H1 (cell line): ENCODE measurements around the gene SLC16A8. TPM values are rescaled to one million over a fixed set of nuclear protein-coding genes. Genes with fewer than 3 reads are reported as not detected.

Experiments used
- CEBPB ChIP-seq: IDR thresholded peaks from 2 replicates; pipeline ENCODE4 v1.6.1; 2012; ENCODE audit warnings: low read depth, low read length
- polyA plus RNA-seq, 7 experiments: library from polyadenylated mRNA; depleted of rRNA in 3 of 7; stranded (reverse) in 5 of 7; unstranded in 2 of 7; fragments of >200 nt in 5 of 7; fragments of 200-250 nt in 2 of 7; gene quantifications; 1 replicate in 5 of 7; 2 replicates in 1 of 7; 4 replicates in 1 of 7; pipeline versions ENCODE4 v1.2.1 to v1.2.3, GENCODE V29; 2011 to 2013; ENCODE audit warnings: missing spikeins in 2 of 7, mixed read lengths in 2 of 7
- total RNA-seq: library from RNA; stranded (reverse); fragmentation: NEBNext Ultra II Directional; extraction: Animal tissue kit (Norgen Biotek cat#: 25700); gene quantifications from 2 replicates; pipeline ENCODE4 v1.2.1, GENCODE V29; 2021
- TF ChIP-seq, protein P1 (sequence below), 3 experiments: IDR thresholded peaks; 1 replicate in 2 of 3; 2 replicates in 1 of 3; pipeline versions ENCODE4 v1.5.1 to v1.6.1; 2011; ENCODE audit warnings: low read length in 3 of 3, mild to moderate bottlenecking in 3 of 3, inconsistent platforms in 2 of 3, low read depth in 1 of 3, moderate library complexity in 1 of 3; ENCODE audit not compliant: insufficient read depth in 1 of 3; ENCODE audit errors: control extremely low read depth in 1 of 3

Gene SLC16A8
- total and polyA plus RNA-seq, 2 of the 8 experiments (the other 6 are each of a cell fraction or from before 2014, with no cell fraction given) = 0.70 TPM; not detected in 1

DNA sequence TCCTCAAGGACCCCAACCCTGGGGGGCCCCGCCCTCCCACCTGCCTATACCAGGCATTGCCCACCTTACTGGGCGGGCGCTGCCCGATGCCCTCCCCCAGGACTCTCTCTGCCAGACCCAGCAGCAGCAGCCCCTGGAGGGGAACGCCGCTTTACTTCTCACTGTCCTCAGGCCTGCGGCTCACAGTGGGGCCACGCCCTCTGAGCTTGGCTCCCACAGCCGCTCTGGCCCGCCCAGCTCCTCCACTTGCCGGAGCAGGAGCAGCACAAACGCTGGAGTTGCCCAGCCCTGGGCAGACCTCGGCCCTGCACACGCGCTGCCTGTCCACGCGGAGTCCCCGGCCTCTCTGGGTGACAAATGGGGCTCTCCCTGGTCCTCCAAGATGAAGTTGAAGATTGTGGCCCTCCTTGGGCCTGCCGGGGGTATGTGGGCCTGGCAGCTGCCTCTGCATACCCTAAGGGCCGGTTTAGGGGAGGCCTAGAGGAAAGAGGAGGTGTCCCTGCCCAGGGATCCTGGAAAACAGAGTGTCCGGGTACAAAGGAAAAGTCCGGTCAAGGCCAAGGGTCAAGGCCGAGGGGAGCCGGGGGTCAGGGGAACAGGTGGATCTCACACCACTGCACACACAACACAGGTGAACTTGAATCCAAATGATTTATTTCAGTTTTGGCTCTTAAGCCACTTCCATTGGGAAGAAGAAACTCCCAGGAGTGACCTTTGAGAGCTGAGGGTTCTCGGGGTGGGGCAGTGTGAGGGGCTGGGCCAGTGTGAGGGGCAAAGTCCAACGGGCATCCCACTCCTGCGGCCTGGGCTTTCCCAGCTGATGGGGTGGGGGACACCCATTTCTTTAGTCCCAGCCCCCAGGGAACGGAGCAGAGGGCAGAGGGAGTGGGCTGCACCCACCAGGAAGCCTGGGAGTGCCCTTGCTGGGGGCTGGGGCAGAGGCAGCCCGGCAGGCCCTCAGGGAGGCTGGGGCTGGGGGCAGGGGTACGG is 27.2 kb upstream of the SLC16A8 start (continued):
- TF ChIP-seq, protein P1, sequence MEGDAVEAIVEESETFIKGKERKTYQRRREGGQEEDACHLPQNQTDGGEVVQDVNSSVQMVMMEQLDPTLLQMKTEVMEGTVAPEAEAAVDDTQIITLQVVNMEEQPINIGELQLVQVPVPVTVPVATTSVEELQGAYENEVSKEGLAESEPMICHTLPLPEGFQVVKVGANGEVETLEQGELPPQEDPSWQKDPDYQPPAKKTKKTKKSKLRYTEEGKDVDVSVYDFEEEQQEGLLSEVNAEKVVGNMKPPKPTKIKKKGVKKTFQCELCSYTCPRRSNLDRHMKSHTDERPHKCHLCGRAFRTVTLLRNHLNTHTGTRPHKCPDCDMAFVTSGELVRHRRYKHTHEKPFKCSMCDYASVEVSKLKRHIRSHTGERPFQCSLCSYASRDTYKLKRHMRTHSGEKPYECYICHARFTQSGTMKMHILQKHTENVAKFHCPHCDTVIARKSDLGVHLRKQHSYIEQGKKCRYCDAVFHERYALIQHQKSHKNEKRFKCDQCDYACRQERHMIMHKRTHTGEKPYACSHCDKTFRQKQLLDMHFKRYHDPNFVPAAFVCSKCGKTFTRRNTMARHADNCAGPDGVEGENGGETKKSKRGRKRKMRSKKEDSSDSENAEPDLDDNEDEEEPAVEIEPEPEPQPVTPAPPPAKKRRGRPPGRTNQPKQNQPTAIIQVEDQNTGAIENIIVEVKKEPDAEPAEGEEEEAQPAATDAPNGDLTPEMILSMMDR (IDR thresholded peaks at IDR 0.05; ENCODE audit: control extremely low read depth in 1 of 3, insufficient read depth in 1 of 3, low read depth in 1 of 3, low read length in 3 of 3) = no peak
- TF ChIP-seq CEBPB = no peak
